Liver (tissue), 9 donors: ENCODE data around the gene STAM2. TPM values are rescaled to one million over a fixed set of nuclear protein-coding genes. Genes with fewer than 3 reads are reported as not detected.

ENCODE experiments used
- DNase-seq: peaks from one replicate; pipeline ENCODE4 v3.0.0-alpha.2; 2017; ENCODE audit warnings: low spot score
- H3K27ac ChIP-seq, 2 donors: one replicate each; pipeline ENCODE4 v1.7.0; 2013; ENCODE audit warnings: inconsistent platforms in 2 of 2, low read length in 2 of 2, control low read depth in 1 of 2, low read depth in 1 of 2, mild to moderate bottlenecking in 1 of 2
- H3K27me3 ChIP-seq, 4 donors: one replicate each; pipeline versions ENCODE4 v1.6.1 to v1.7.0; 2013; ENCODE audit warnings: low read length in 3 of 4, inconsistent platforms in 1 of 4, mild to moderate bottlenecking in 1 of 4, moderate library complexity in 1 of 4; ENCODE audit not compliant: control insufficient read depth in 4 of 4, insufficient read depth in 4 of 4
- H3K36me3 ChIP-seq, 4 donors: one replicate each; pipeline versions ENCODE4 v1.6.1 to v1.7.0; 2013; ENCODE audit warnings: low read length in 3 of 4, mild to moderate bottlenecking in 3 of 4, low read depth in 1 of 4, moderate library complexity in 1 of 4; ENCODE audit not compliant: control insufficient read depth in 4 of 4, insufficient read depth in 3 of 4
- H3K4me1 ChIP-seq, 4 donors: one replicate each; pipeline versions ENCODE4 v1.6.1 to v1.7.0; 2013; ENCODE audit warnings: low read length in 3 of 4, mild to moderate bottlenecking in 3 of 4, moderate library complexity in 1 of 4; ENCODE audit not compliant: control insufficient read depth in 4 of 4, insufficient read depth in 4 of 4
- H3K4me3 ChIP-seq, 3 donors: one replicate each; pipeline versions ENCODE4 v1.6.1 to v1.7.0; 2013; ENCODE audit warnings: low read length in 3 of 3, control low read depth in 1 of 3, low read depth in 1 of 3, mild to moderate bottlenecking in 1 of 3
- H3K9ac ChIP-seq, 2 donors: one replicate each; pipeline ENCODE4 v1.7.0; 2013; ENCODE audit warnings: low read length in 2 of 2, mild to moderate bottlenecking in 2 of 2, moderate library complexity in 2 of 2, control low read depth in 1 of 2, low read depth in 1 of 2
- H3K9me3 ChIP-seq, 4 donors: one replicate each; pipeline versions ENCODE4 v1.6.1 to v1.7.0; 2013; ENCODE audit warnings: low read length in 3 of 4; ENCODE audit not compliant: control insufficient read depth in 4 of 4
- FOXA1 ChIP-seq: IDR thresholded peaks from 2 replicates; pipeline ENCODE4 v1.6.1; 2016; ENCODE audit warnings: antibody characterized with exemption
- FOXA2 ChIP-seq: IDR thresholded peaks from 2 replicates; pipeline ENCODE4 v1.6.1; 2016; ENCODE audit warnings: antibody characterized with exemption
- GABPA ChIP-seq, 2 donors: IDR thresholded peaks in 1 of 2; conservative IDR thresholded peaks in 1 of 2; 2 replicates each; pipeline ENCODE4 v1.6.1; 2016; ENCODE audit warnings: antibody characterized with exemption in 2 of 2, mild to moderate bottlenecking in 1 of 2, moderate library complexity in 1 of 2
- HNF4A ChIP-seq, 2 donors: conservative IDR thresholded peaks; 2 replicates each; pipeline ENCODE4 v1.6.1; 2016; ENCODE audit warnings: antibody characterized with exemption in 2 of 2, mild to moderate bottlenecking in 2 of 2
- JUND ChIP-seq, 2 donors: IDR thresholded peaks; 2 replicates each; pipeline ENCODE4 v1.6.1; 2016; ENCODE audit warnings: antibody characterized with exemption in 2 of 2
- RAD21 ChIP-seq, 2 donors: IDR thresholded peaks; 2 replicates each; pipeline ENCODE4 v1.6.1; 2016; ENCODE audit warnings: antibody characterized with exemption in 2 of 2, mild to moderate bottlenecking in 2 of 2
- RXRA ChIP-seq, 2 donors: IDR thresholded peaks; 2 replicates each; pipeline ENCODE4 v1.6.1; 2017 to 2018; ENCODE audit warnings: antibody characterized with exemption in 2 of 2, mild to moderate bottlenecking in 1 of 2
- SP1 ChIP-seq: IDR thresholded peaks from 2 replicates; pipeline ENCODE4 v1.6.1; 2018; ENCODE audit warnings: antibody characterized with exemption, mild to moderate bottlenecking
- TAF1 ChIP-seq: conservative IDR thresholded peaks from 2 replicates; pipeline ENCODE4 v1.6.1; 2016; ENCODE audit warnings: antibody characterized with exemption, mild to moderate bottlenecking
- YY1 ChIP-seq: IDR thresholded peaks from 2 replicates; pipeline ENCODE4 v1.6.1; 2016; ENCODE audit warnings: antibody characterized with exemption, mild to moderate bottlenecking
- WGBS: extraction: QIAGEN DNeasy Blood & Tissue Kit; methylation state at CpG from one replicate; pipeline ENCODE4 v1.1.7; 2013; 5-methylcytosine and 5-hydroxymethylcytosine counted together
- polyA plus RNA-seq, 2 donors: library from polyadenylated mRNA; stranded (reverse) in 1 of 2; unstranded in 1 of 2; fragments of 200-250 nt in 1 of 2; fragments of >200 nt in 1 of 2; fragmentation: Nextera tagmentation in 1 of 2; extraction: Ambion mirVana in 1 of 2; gene quantifications; one replicate each; pipeline versions ENCODE4 v1.2.1 to v1.2.3, GENCODE V29; 2013 to 2015
- total RNA-seq, 2 donors: library from RNA; depleted of rRNA; stranded (reverse); fragments of >200 nt; gene quantifications; one replicate each; pipeline ENCODE4 v1.2.3, GENCODE V29; 2014
- TF ChIP-seq, protein P1 (sequence below): IDR thresholded peaks from 2 replicates; pipeline ENCODE4 v1.6.1; 2016; ENCODE audit warnings: antibody characterized with exemption
- TF ChIP-seq, protein P2 (sequence below): IDR thresholded peaks from 2 replicates; pipeline ENCODE4 v1.6.1; 2016; ENCODE audit warnings: antibody characterized with exemption, mild to moderate bottlenecking
- TF ChIP-seq, protein P3 (sequence below): IDR thresholded peaks from 2 replicates; pipeline ENCODE4 v1.6.1; 2016; ENCODE audit warnings: antibody characterized with exemption
- TF ChIP-seq, protein P4 (sequence below): fragments of 150-350 bp; IDR thresholded peaks from 2 replicates; pipeline ENCODE4 v1.5.1; 2017; ENCODE audit warnings: improper control_type of control experiment, low read depth, low read length; ENCODE audit not compliant: missing input control
- donor health status: healthy.
- donor health status: healthy.
- donor health status: healthy.
- donor health status: healthy.
- donor health status: healthy.

The STAM2 gene
- total and polyA plus RNA-seq, 4 donors: 4.0 to 18.0 (median 7.2) TPM

DNA sequence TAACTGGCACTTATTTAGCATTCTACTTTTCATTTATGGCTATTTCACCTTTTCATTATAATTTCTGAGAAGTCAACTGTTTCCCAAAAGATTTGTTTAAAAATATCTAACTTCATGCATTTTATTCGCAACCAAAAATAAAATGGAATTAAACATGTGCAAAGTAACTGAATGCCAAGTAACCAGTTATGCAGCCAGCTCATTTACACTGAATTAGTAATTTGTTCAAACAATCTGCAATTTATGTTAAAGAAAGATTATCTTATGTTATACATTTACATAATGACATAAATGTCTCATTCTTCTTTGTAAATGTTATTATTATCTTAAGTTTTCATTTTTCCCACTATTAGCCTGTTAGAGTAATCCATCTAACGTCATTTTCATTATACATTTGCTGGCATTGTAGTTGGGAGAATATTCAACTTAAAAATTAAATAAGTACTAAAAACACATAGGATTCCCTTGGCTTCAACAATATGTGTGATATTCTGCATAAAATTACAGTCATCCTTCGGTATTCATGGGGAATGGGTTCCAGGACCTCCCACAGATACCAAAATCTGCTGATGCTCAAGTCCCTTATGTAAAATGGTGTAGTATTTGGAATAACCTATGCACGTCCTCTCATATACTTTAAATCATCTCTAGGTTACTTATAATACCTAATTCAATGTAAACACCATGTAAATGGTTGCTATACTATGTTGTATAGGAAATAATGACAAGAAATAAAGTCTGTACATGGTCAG, 43.7 kb upstream of the STAM2 start (continued):
- TF ChIP-seq, protein P1, sequence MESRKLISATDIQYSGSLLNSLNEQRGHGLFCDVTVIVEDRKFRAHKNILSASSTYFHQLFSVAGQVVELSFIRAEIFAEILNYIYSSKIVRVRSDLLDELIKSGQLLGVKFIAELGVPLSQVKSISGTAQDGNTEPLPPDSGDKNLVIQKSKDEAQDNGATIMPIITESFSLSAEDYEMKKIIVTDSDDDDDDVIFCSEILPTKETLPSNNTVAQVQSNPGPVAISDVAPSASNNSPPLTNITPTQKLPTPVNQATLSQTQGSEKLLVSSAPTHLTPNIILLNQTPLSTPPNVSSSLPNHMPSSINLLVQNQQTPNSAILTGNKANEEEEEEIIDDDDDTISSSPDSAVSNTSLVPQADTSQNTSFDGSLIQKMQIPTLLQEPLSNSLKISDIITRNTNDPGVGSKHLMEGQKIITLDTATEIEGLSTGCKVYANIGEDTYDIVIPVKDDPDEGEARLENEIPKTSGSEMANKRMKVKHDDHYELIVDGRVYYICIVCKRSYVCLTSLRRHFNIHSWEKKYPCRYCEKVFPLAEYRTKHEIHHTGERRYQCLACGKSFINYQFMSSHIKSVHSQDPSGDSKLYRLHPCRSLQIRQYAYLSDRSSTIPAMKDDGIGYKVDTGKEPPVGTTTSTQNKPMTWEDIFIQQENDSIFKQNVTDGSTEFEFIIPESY: no peak
- TF ChIP-seq, protein P2, sequence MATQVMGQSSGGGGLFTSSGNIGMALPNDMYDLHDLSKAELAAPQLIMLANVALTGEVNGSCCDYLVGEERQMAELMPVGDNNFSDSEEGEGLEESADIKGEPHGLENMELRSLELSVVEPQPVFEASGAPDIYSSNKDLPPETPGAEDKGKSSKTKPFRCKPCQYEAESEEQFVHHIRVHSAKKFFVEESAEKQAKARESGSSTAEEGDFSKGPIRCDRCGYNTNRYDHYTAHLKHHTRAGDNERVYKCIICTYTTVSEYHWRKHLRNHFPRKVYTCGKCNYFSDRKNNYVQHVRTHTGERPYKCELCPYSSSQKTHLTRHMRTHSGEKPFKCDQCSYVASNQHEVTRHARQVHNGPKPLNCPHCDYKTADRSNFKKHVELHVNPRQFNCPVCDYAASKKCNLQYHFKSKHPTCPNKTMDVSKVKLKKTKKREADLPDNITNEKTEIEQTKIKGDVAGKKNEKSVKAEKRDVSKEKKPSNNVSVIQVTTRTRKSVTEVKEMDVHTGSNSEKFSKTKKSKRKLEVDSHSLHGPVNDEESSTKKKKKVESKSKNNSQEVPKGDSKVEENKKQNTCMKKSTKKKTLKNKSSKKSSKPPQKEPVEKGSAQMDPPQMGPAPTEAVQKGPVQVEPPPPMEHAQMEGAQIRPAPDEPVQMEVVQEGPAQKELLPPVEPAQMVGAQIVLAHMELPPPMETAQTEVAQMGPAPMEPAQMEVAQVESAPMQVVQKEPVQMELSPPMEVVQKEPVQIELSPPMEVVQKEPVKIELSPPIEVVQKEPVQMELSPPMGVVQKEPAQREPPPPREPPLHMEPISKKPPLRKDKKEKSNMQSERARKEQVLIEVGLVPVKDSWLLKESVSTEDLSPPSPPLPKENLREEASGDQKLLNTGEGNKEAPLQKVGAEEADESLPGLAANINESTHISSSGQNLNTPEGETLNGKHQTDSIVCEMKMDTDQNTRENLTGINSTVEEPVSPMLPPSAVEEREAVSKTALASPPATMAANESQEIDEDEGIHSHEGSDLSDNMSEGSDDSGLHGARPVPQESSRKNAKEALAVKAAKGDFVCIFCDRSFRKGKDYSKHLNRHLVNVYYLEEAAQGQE: no peak
- TF ChIP-seq YY1: no peak
- TF ChIP-seq HNF4A (conservative IDR thresholded peaks at IDR 0.05): no peak

DNA sequence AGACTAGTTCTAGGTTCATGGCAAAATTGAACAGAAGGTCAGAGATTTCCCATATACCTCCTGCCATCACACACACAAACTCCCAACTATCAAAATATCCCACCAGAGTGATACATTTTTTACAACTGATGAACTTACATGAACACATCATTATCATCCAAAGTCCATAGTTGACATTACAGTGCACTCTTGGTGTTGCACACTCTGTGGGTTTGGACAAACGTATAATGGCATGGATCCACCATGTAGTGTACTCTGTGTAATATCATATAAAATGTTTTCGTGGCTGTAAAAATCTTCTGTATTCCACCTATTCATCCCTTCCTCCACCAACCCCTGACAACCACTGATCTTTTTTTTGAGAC, 25.9 kb upstream of the STAM2 start:
- WGBS: 81% methylated on average over 2 of the region's 2 CpGs
- H3K9me3 ChIP-seq: no peaks in the 10 kb centered on the region
- H3K4me1 ChIP-seq: no peaks in the 10 kb centered on the region
- DNase-seq: no peak
- H3K9ac ChIP-seq: no peak overlapping the region
- no peak overlapping the region for H3K4me3 ChIP-seq
- no peaks in the 10 kb centered on the region for H3K27me3 ChIP-seq
- no peaks in the 10 kb centered on the region for H3K36me3 ChIP-seq
- TF ChIP-seq GABPA (IDR thresholded peaks at IDR 0.05 in 1 of 2, conservative IDR thresholded peaks at IDR 0.05 in 1 of 2): no peak
- no peak for TF ChIP-seq RAD21 (IDR thresholded peaks at IDR 0.05)
- TF ChIP-seq JUND (IDR thresholded peaks at IDR 0.05): no peak
- TF ChIP-seq, protein P3, sequence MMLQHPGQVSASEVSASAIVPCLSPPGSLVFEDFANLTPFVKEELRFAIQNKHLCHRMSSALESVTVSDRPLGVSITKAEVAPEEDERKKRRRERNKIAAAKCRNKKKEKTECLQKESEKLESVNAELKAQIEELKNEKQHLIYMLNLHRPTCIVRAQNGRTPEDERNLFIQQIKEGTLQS: no peak
- TF ChIP-seq SP1: no peak
- no peak for TF ChIP-seq FOXA1
- TF ChIP-seq TAF1: no peak
- TF ChIP-seq, protein P4, sequence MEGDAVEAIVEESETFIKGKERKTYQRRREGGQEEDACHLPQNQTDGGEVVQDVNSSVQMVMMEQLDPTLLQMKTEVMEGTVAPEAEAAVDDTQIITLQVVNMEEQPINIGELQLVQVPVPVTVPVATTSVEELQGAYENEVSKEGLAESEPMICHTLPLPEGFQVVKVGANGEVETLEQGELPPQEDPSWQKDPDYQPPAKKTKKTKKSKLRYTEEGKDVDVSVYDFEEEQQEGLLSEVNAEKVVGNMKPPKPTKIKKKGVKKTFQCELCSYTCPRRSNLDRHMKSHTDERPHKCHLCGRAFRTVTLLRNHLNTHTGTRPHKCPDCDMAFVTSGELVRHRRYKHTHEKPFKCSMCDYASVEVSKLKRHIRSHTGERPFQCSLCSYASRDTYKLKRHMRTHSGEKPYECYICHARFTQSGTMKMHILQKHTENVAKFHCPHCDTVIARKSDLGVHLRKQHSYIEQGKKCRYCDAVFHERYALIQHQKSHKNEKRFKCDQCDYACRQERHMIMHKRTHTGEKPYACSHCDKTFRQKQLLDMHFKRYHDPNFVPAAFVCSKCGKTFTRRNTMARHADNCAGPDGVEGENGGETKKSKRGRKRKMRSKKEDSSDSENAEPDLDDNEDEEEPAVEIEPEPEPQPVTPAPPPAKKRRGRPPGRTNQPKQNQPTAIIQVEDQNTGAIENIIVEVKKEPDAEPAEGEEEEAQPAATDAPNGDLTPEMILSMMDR: no peak
- no peak for TF ChIP-seq FOXA2
- no peak for TF ChIP-seq RXRA (IDR thresholded peaks at IDR 0.05)
- H3K27ac ChIP-seq: no peak overlapping the region
